GM12891 (cell line): ENCODE data around the gene PERCC1.

Experiments
- PAX5 ChIP-seq: IDR thresholded peaks from 2 replicates; pipeline ENCODE4 v1.6.1; 2011; ENCODE audit warnings: low read length, moderate library complexity, mild to moderate bottlenecking; ENCODE audit not compliant: insufficient read depth, severe bottlenecking
- POLR2A ChIP-seq: IDR thresholded peaks from 2 replicates; pipeline ENCODE4 v1.6.1; 2011; ENCODE audit warnings: low read depth, low read length, control low read depth
- POLR2AphosphoS5 ChIP-seq: IDR thresholded peaks from 2 replicates; pipeline ENCODE4 v1.6.1; 2011; ENCODE audit warnings: low read depth, low read length, control low read depth
- SPI1 ChIP-seq: IDR thresholded peaks from 2 replicates; pipeline ENCODE4 v1.6.1; 2011; ENCODE audit warnings: low read depth, low read length, control low read depth
- TAF1 ChIP-seq: IDR thresholded peaks from 2 replicates; pipeline ENCODE4 v1.6.1; 2011; ENCODE audit warnings: low read depth, low read length, control low read depth

DNA sequence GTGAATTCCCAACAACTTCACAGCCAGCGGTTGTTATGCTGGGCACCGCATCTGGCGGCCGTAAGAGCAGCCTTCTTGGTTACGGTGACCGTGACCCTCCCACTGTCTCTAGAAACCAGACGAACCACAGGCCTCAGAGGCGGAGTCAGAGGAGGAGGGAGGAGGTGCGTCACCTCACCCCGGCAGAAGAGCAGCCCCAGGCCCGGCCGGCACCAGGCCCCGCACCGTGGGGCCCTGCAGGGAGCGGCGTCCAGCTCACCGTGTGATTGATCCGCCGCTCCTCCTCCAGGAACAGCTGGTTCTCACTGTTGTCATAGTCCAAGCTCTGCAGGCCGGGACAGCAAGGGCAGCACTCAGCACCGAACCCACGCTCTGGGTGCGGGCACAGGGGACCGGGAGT is 30.3 kb downstream of the PERCC1 start:
- TF ChIP-seq TAF1: no peak
- no peak for TF ChIP-seq POLR2A
- no peak for TF ChIP-seq POLR2AphosphoS5
- no peak for TF ChIP-seq SPI1
- TF ChIP-seq PAX5: no peak
